Endodermal cell (in vitro differentiated cells): ENCODE data around the gene DCDC2. TPM values are rescaled to one million over a fixed set of nuclear protein-coding genes. Genes with fewer than 3 reads are reported as not detected.
"Not testable (repeated sequence)": the region's sequence is repeated elsewhere in the genome, so short reads cannot be mapped to it uniquely, and the experiment has no call there.

Experiments
- DNase-seq: peaks from one replicate; pipeline ENCODE4 v3.0.0-alpha.2; 2017
- H3K27ac ChIP-seq: 2 replicates; pipeline ENCODE4 v1.5.1; 2013; ENCODE audit warnings: mild to moderate bottlenecking, low read depth, low read length, moderate library complexity
- H3K27me3 ChIP-seq: 2 replicates; pipeline ENCODE4 v1.6.1; 2013; ENCODE audit warnings: mild to moderate bottlenecking, low read length, moderate library complexity; ENCODE audit not compliant: insufficient read depth, control insufficient read depth, poor library complexity, severe bottlenecking
- H3K36me3 ChIP-seq: 2 replicates; pipeline ENCODE4 v1.7.0; 2013; ENCODE audit warnings: mild to moderate bottlenecking, low read length, moderate library complexity; ENCODE audit not compliant: control insufficient read depth, insufficient read depth
- H3K4me1 ChIP-seq: one replicate; pipeline ENCODE4 v1.7.0; 2013; ENCODE audit warnings: low read length; ENCODE audit not compliant: control insufficient read depth, insufficient read depth
- H3K4me3 ChIP-seq: 2 replicates; pipeline ENCODE4 v1.5.1; 2013; ENCODE audit warnings: mild to moderate bottlenecking, low read length, moderate library complexity
- H3K9ac ChIP-seq: 2 replicates; pipeline ENCODE4 v1.6.1; 2013; ENCODE audit warnings: mild to moderate bottlenecking, low read length, moderate library complexity; ENCODE audit not compliant: poor library complexity, severe bottlenecking; ENCODE audit errors: extremely low read depth
- H3K9me3 ChIP-seq: 2 replicates; pipeline ENCODE4 v1.6.1; 2013; ENCODE audit warnings: mild to moderate bottlenecking, low read length, moderate library complexity; ENCODE audit not compliant: control insufficient read depth
- H3K27ac Mint-ChIP-seq: 2 replicates; pipeline ENCODE4 v1.8.0; 2020; ENCODE audit warnings: mixed read lengths
- H3K27me3 Mint-ChIP-seq: 2 replicates; pipeline ENCODE4 v1.8.0; 2021; ENCODE audit warnings: mild to moderate bottlenecking, mixed read lengths; ENCODE audit not compliant: insufficient read depth
- H3K36me3 Mint-ChIP-seq: 2 replicates; pipeline ENCODE4 v1.8.0; 2020; ENCODE audit warnings: low read depth, mixed read lengths
- H3K4me1 Mint-ChIP-seq: 2 replicates; pipeline ENCODE4 v1.8.0; 2020; ENCODE audit warnings: mixed read lengths
- H3K4me3 Mint-ChIP-seq: 2 replicates; pipeline ENCODE4 v1.8.0; 2020; ENCODE audit warnings: mild to moderate bottlenecking, moderate library complexity, mixed read lengths
- H3K9me3 Mint-ChIP-seq: 2 replicates; pipeline ENCODE4 v1.8.0; 2020; ENCODE audit warnings: mild to moderate bottlenecking, mixed read lengths
- WGBS, 2 experiments: methylation state at CpG; one replicate each; pipeline versions ENCODE4 v1.1.5 to v1.1.7; 2013; ENCODE audit warnings: missing lambda C conversion rate in 2 of 2, mixed read lengths in 1 of 2; ENCODE audit not compliant: insufficient coverage in 1 of 2, insufficient read length in 1 of 2; 5-methylcytosine and 5-hydroxymethylcytosine counted together
- total RNA-seq, 2 donors: library from RNA; stranded (reverse); fragmentation: NEBNext Ultra II Directional in 1 of 2; extraction: Animal tissue kit (Norgen Biotek cat#: 25700) in 1 of 2; gene quantifications; 2 replicates in 1 of 2; 3 replicates in 1 of 2; pipeline ENCODE4 v1.2.1, GENCODE V29; 2021
- TF ChIP-seq, protein P1 (sequence below): fragments of 200-600 bp; sonication (generic); conservative IDR thresholded peaks from 2 replicates; pipeline ENCODE4 v1.5.0; 2021; ENCODE audit warnings: antibody characterized with exemption, mild to moderate bottlenecking

The DCDC2 gene
- total RNA-seq, 2 donors from 2014 or later, result 0.49 to 1.4 TPM

DNA sequence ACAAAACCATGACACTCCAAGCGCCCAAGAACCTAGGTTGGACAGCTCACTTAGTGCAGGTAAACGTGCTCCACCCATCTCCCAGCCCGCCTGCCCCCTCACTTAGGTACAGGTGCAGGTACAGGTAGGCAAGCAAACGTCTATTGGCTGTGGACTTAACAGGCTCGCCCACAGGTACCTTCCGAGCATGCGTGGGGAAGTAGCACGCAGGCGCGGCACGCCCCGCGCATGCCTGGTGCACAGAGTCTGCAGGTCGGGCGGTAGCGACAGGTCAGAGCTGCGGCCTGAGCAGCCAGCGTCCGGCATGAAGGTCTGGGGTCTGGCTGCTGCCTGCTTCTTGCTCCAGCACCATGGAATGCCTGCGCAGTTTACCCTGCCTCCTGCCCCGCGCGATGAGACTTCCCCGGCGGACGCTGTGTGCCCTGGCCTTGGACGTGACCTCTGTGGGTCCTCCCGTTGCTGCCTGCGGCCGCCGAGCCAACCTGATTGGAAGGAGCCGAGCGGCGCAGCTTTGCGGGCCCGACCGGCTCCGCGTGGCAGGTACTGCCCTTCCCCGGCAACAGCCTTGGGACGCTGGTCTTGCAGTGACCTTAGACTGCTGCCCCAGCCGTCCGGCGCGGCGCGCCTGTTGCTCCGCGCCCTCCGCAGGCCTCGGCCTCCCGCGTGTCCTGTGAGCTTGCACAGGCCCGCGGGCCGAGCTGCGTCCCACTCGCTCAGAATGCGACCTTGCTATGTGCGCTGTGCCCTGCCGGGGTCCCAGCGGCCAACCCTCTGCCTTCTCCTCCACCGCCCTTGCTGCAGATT is 45.0 kb upstream of the DCDC2 start, which contains the start of gene MRS2:
TSS of gene MRS2 (plus strand) at position 240 of the 804 bp plus-strand sequence. CDS start at position 351, 111 bp downstream.
- peaks cover 34% of the 10 kb centered on the region for H3K36me3 ChIP-seq
- H3K9me3 ChIP-seq, result peaks cover 8% of the 10 kb centered on the region
- Mint-ChIP-seq H3K9me3 (peaks cover 14% of the 10 kb centered on the region), H3K4me1 (peaks cover 45% of the 10 kb centered on the region), H3K27ac (peak within 1 kb of the TSS; percentile 90), H3K27me3 (no peaks in the 10 kb centered on the region), H3K4me3 (peak within 1 kb of the TSS; percentile 94), H3K36me3 (peaks cover 29% of the 10 kb centered on the region)
- 1 to 2% methylated on average over 30 to 63 of the region's 63 CpGs for WGBS, 2 experiments
- no peaks in the 10 kb centered on the region for H3K27me3 ChIP-seq
- H3K4me3 ChIP-seq, result peak within 1 kb of the TSS; percentile 97
- H3K9ac ChIP-seq, result peak within 1 kb of the TSS; percentile 86
- peak; percentile 94 for DNase-seq
- H3K27ac ChIP-seq, result no peak within 1 kb of the TSS
- TF ChIP-seq, protein P1, sequence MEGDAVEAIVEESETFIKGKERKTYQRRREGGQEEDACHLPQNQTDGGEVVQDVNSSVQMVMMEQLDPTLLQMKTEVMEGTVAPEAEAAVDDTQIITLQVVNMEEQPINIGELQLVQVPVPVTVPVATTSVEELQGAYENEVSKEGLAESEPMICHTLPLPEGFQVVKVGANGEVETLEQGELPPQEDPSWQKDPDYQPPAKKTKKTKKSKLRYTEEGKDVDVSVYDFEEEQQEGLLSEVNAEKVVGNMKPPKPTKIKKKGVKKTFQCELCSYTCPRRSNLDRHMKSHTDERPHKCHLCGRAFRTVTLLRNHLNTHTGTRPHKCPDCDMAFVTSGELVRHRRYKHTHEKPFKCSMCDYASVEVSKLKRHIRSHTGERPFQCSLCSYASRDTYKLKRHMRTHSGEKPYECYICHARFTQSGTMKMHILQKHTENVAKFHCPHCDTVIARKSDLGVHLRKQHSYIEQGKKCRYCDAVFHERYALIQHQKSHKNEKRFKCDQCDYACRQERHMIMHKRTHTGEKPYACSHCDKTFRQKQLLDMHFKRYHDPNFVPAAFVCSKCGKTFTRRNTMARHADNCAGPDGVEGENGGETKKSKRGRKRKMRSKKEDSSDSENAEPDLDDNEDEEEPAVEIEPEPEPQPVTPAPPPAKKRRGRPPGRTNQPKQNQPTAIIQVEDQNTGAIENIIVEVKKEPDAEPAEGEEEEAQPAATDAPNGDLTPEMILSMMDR, result no peak
- no peaks in the 10 kb centered on the region for H3K4me1 ChIP-seq

DNA sequence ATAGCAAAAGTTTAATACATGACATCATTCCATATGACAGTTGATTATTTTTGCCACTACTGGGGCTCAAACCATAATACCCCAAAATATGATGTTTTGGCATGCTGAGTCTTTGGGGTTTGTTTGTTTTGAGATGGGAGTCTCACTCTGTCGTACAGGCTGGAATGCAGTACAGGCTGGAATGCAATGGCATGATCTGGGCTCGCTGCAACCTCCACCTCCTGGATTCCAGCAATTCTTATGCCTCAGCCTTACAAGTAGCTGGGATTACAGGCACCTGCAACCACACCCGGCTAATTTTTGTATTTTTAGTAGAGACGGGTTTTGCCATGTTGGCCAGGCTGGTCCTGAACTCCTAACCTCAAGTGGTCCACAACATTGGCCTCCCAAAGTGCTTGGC is 43.6 kb upstream of the DCDC2 start:
- Mint-ChIP-seq H3K9me3 (peaks cover 28% of the 10 kb centered on the region), H3K36me3 (peaks cover 35% of the 10 kb centered on the region), H3K27ac (peak overlapping the region; percentile 90), H3K4me3 (peak overlapping the region; percentile 94), H3K4me1 (peaks cover 50% of the 10 kb centered on the region), H3K27me3 (no peaks in the 10 kb centered on the region)
- no peak overlapping the region for H3K9ac ChIP-seq
- no peak overlapping the region for H3K27ac ChIP-seq
- peak overlapping the region; percentile 97 for H3K4me3 ChIP-seq
- no peaks in the 10 kb centered on the region for H3K27me3 ChIP-seq
- 62 to 67% methylated on average over 3 to 4 of the region's 4 CpGs for WGBS, 2 experiments
- H3K9me3 ChIP-seq, result peaks cover 23% of the 10 kb centered on the region
- H3K4me1 ChIP-seq, result no peaks in the 10 kb centered on the region
- peaks cover 21% of the 10 kb centered on the region for H3K36me3 ChIP-seq
- TF ChIP-seq, protein P1, result no peak
- peak; percentile 68 for DNase-seq

DNA sequence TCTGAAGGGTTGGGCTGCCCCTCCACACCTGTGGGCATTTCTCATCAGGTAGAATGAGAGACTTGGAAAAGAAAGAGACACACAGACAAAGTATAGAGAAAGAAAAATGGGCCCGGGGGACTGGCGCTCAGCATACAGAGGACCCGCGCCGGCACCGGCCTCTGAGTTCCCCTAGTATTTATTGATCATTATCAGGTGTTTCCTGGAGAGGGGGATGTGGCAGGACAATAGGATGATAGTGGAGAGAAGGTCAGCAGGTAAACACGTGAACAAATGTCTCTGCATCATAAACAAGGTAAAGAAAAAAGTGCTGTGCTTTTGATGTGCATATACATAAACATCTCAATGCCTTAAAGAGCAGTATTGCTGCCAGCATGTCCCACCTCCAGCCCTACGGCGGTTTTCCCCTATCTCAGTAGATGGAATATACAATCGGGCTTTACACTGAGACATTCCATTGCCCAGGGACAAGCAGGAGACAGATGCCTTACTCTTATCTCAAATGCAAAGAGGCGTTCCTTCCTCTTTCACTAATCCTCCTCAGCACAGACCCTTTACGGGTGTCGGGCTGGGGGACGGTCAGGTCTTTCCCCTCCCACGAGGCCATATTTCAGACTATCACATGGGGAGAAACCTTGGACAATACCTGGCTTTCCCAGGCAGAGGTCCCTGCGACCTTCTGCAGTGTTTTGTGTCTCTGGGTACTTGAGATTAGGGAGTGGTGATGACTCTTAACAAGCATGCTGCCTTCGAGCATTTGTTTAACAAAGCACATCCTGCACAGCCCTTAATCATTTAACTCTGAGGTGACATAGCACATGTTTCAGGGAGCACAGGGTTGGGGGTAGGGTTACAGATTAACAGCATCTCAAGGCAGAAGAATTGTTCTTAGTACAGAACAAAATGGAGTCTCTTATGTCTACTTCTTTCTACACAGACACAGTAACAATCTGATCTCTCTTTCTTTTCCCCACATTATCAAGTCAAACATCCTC is 42.5 kb upstream of the DCDC2 start:
- not testable (repeated sequence) for H3K27me3 Mint-ChIP-seq, H3K27me3 ChIP-seq, H3K4me1 ChIP-seq
- peaks cover 48% of the 10 kb centered on the region for H3K4me1 Mint-ChIP-seq
- Histone ChIP-seq H3K4me3 (peak overlapping the region; percentile 48), H3K9ac (peak overlapping the region; percentile 48), H3K9me3 (peaks cover 32% of the 10 kb centered on the region), H3K36me3 (peaks cover 12% of the 10 kb centered on the region), H3K27ac (peak overlapping the region; percentile 16)
- peaks cover 35% of the 10 kb centered on the region for H3K9me3 Mint-ChIP-seq
- peak overlapping the region; percentile 49 for H3K4me3 Mint-ChIP-seq
- WGBS, 2 experiments, result 3 to 4% methylated on average over 3 to 17 of the region's 17 CpGs
- H3K36me3 Mint-ChIP-seq, result peaks cover 33% of the 10 kb centered on the region
- H3K27ac Mint-ChIP-seq, result peak overlapping the region; percentile 98
- peak; percentile 77 for DNase-seq
